Hepatocyte (in vitro differentiated cells): Measurements from ENCODE around the gene BMP2. TPM values are rescaled to one million over a fixed set of nuclear protein-coding genes. Genes with fewer than 3 reads are reported as not detected.
A peak's percentile ranks its signal among the peaks of the same experiment; 100 is the strongest.

ENCODE experiments used
- DNase-seq: peaks from one replicate; pipeline ENCODE4 v3.0.0-alpha.2; 2016; ENCODE audit warnings: low spot score
- H2AFZ ChIP-seq: fragments of 200-600 bp; sonication (generic); 2 replicates; pipeline ENCODE4 v1.6.0; 2016; ENCODE audit warnings: antibody characterized with exemption, mild to moderate bottlenecking
- H3K27ac ChIP-seq: fragments of 200-600 bp; sonication (generic); 2 replicates; pipeline ENCODE4 v1.5.1; 2016; ENCODE audit warnings: mild to moderate bottlenecking
- H3K27me3 ChIP-seq: fragments of 200-600 bp; sonication (generic); 2 replicates; pipeline ENCODE4 v1.6.1; 2016
- H3K36me3 ChIP-seq: fragments of 200-600 bp; sonication (generic); replicated peaks from 2 replicates; pipeline ENCODE4 v1.5.1; 2016; ENCODE audit warnings: low read depth; ENCODE audit not compliant: insufficient read depth
- H3K4me1 ChIP-seq: fragments of 200-600 bp; sonication (generic); 2 replicates; pipeline ENCODE4 v1.5.1; 2016; ENCODE audit warnings: mild to moderate bottlenecking, moderate library complexity; ENCODE audit not compliant: insufficient read depth
- H3K4me2 ChIP-seq: fragments of 200-600 bp; sonication (generic); 2 replicates; pipeline ENCODE4 v1.6.0; 2016
- H3K4me3 ChIP-seq: fragments of 200-600 bp; sonication (generic); 2 replicates; pipeline ENCODE4 v1.5.1; 2016; ENCODE audit warnings: mild to moderate bottlenecking
- H3K79me2 ChIP-seq: fragments of 200-600 bp; sonication (generic); 2 replicates; pipeline ENCODE4 v1.6.0; 2017; ENCODE audit warnings: mild to moderate bottlenecking
- H3K9me2 ChIP-seq: fragments of 200-600 bp; sonication (generic); replicated peaks from 2 replicates; pipeline ENCODE4 v1.6.0; 2017; ENCODE audit warnings: mild to moderate bottlenecking; ENCODE audit not compliant: insufficient read depth
- H3K9me3 ChIP-seq: fragments of 200-600 bp; sonication (generic); 2 replicates; pipeline ENCODE4 v1.5.1; 2016; ENCODE audit warnings: low read depth, mild to moderate bottlenecking
- H4K20me1 ChIP-seq: fragments of 200-600 bp; sonication (generic); 2 replicates; pipeline ENCODE4 v1.6.0; 2016; ENCODE audit warnings: mild to moderate bottlenecking; ENCODE audit not compliant: insufficient read depth, poor library complexity, severe bottlenecking
- CTCF ChIP-seq: fragments of 200-600 bp; sonication (generic); IDR thresholded peaks from 2 replicates; pipeline ENCODE4 v1.5.1; 2016; ENCODE audit warnings: antibody characterized with exemption, mild to moderate bottlenecking; ENCODE audit not compliant: poor library complexity
- EZH2 ChIP-seq: fragments of 200-600 bp; sonication (generic); IDR thresholded peaks from 2 replicates; pipeline ENCODE4 v1.6.1; 2016; ENCODE audit warnings: antibody characterized with exemption, mild to moderate bottlenecking, borderline replicate concordance
- EZH2phosphoT487 ChIP-seq: fragments of 200-600 bp; sonication (generic); IDR thresholded peaks from one replicate; pipeline ENCODE4 v1.6.1; 2018; ENCODE audit warnings: antibody characterized with exemption, mild to moderate bottlenecking, low read depth, moderate library complexity; ENCODE audit not compliant: unreplicated experiment, severe bottlenecking
- WGBS: methylation state at CpG from one replicate; pipeline ENCODE4 v1.1.6; 2016; ENCODE audit warnings: low lambda C conversion rate; ENCODE audit errors: missing lambda C conversion rate; 5-methylcytosine and 5-hydroxymethylcytosine counted together
- polyA plus RNA-seq: library from polyadenylated mRNA; unstranded; fragments of >200 nt; fragmentation: Nextera tagmentation; extraction: Ambion mirVana; gene quantifications from 2 replicates; pipeline ENCODE4 v1.2.1, GENCODE V29; 2016
- total RNA-seq: library from RNA; depleted of rRNA; stranded (reverse); fragments of >200 nt; gene quantifications from 2 replicates; pipeline ENCODE4 v1.2.3, GENCODE V29; 2014

Gene BMP2
- total RNA-seq (60.9 and 72.0 TPM in 2 replicates), polyA plus RNA-seq (54.9 and 64.6 TPM in 2 replicates)

DNA sequence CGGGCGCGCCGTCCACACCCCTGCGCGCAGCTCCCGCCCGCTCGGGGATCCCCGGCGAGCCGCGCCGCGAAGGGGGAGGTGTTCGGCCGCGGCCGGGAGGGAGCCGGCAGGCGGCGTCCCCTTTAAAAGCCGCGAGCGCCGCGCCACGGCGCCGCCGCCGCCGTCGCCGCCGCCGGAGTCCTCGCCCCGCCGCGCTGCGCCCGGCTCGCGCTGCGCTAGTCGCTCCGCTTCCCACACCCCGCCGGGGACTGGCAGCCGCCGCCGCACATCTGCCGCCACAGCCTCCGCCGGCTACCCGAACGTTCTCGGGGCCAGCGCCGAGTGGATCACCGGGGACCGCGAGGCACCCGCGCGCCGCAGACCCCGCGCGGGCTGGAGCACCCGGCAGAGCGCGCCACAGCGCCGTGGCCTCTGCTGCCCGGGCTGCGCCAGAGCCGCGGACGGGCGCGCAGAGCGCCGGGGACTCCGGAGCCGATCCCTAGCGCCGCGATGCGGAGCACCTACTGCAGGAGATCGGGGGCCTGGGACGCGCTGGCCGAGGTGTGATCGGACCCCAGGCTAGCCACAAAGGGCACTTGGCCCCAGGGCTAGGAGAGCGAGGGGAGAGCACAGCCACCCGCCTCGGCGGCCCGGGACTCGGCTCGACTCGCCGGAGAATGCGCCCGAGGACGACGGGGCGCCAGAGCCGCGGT is at the start of gene BMP2:
TSS of gene BMP2 (plus strand) at position 151 of the 692 bp plus-strand sequence. CDS start 2,441 bp downstream, outside the sequence.
- H3K36me3 ChIP-seq: peaks cover 4% of the 10 kb centered on the region
- H3K4me2 ChIP-seq: peak within 1 kb of the TSS; percentile 78
- no peaks in the 10 kb centered on the region for H3K9me2 ChIP-seq
- TF ChIP-seq EZH2 (no peak), CTCF (peak; percentile 13)
- H3K79me2 ChIP-seq: peaks cover 49% of the 10 kb centered on the region
- H2AFZ ChIP-seq: peak within 1 kb of the TSS; percentile 62
- peaks cover 42% of the 10 kb centered on the region for H4K20me1 ChIP-seq
- H3K4me1 ChIP-seq: peaks cover 9% of the 10 kb centered on the region
- WGBS: under 1% methylated on average over 63 of the region's 112 CpGs
- H3K27me3 ChIP-seq: no peaks in the 10 kb centered on the region
- no peaks in the 10 kb centered on the region for H3K9me3 ChIP-seq
- H3K27ac ChIP-seq: peak within 1 kb of the TSS; percentile 81
- H3K4me3 ChIP-seq: peak within 1 kb of the TSS; percentile 94
- peak; percentile 91 for DNase-seq

GRCh38 chr20:6718662-6719368 is 48.7 kb upstream of the BMP2 start:
- Histone ChIP-seq H3K36me3 (no peaks in the 10 kb centered on the region), H3K9me3 (no peaks in the 10 kb centered on the region), H2AFZ (no peak overlapping the region), H3K79me2 (no peaks in the 10 kb centered on the region), H4K20me1 (no peaks in the 10 kb centered on the region), H3K4me2 (no peak overlapping the region), H3K27me3 (no peaks in the 10 kb centered on the region), H3K4me1 (no peaks in the 10 kb centered on the region), H3K4me3 (no peak overlapping the region), H3K9me2 (no peaks in the 10 kb centered on the region), H3K27ac (peak overlapping the region; percentile 72)
- 39% methylated on average over 7 of the region's 7 CpGs for WGBS
- DNase-seq: peak; percentile 69
- no peak for TF ChIP-seq CTCF
- no peak for TF ChIP-seq EZH2phosphoT487
- no peak for TF ChIP-seq EZH2

DNA sequence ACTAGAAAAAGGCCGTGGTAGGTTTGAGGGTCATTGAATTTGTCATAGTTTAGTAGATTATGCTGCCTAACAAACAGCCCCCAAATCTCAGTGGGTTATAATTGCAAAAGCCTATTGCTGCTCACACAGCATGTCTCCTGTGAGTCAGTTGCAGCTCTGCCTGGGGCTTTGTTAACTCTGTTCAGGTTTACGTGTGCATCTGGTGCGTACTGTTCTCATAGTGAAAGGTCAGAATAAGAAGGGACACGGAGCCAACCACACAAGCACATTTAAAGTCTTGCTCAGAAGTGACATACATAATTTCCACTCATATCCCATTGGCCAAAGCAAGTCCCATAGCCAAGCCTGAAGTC is 48.1 kb upstream of the BMP2 start:
- H3K4me3 ChIP-seq: no peak overlapping the region
- TF ChIP-seq EZH2 (no peak), CTCF (no peak), EZH2phosphoT487 (no peak)
- WGBS: 95% methylated on average over 4 of the region's 4 CpGs
- H3K27ac ChIP-seq: peak overlapping the region; percentile 21
- H2AFZ ChIP-seq: no peak overlapping the region
- no peaks in the 10 kb centered on the region for H3K79me2 ChIP-seq
- no peaks in the 10 kb centered on the region for H4K20me1 ChIP-seq
- no peaks in the 10 kb centered on the region for H3K36me3 ChIP-seq
- DNase-seq: no peak
- no peaks in the 10 kb centered on the region for H3K4me1 ChIP-seq
- no peaks in the 10 kb centered on the region for H3K9me3 ChIP-seq
- H3K4me2 ChIP-seq: no peak overlapping the region
- no peaks in the 10 kb centered on the region for H3K27me3 ChIP-seq
- no peaks in the 10 kb centered on the region for H3K9me2 ChIP-seq
